DND-41 (cell line): ENCODE measurements around the gene UBE2QL1.

Source experiments
- ATAC-seq: fragments of 200-7000 bp; cut with Tn5 transposase; 3 replicates; pipeline ENCODE4 v1.9.1; 2021; ENCODE audit warnings: low read depth; ENCODE audit not compliant: insufficient read depth
- DNase-seq: peaks from one replicate; pipeline ENCODE4 v3.0.0-alpha.2; 2020
- H2AFZ ChIP-seq: 2 replicates; pipeline ENCODE4 v1.6.0; 2012; ENCODE audit warnings: low read depth, low read length
- H3K27ac ChIP-seq: 2 replicates; pipeline ENCODE4 v1.5.1; 2012; ENCODE audit warnings: low read length, inconsistent platforms
- H3K27me3 ChIP-seq: fragments of 200-600 bp; sonication (generic); 2 replicates; pipeline ENCODE4 v1.6.0; 2012; ENCODE audit warnings: low read length, mild to moderate bottlenecking, inconsistent platforms; ENCODE audit not compliant: insufficient read depth, poor library complexity
- H3K36me3 ChIP-seq: 2 replicates; pipeline ENCODE4 v1.5.1; 2012; ENCODE audit warnings: low read length, inconsistent platforms; ENCODE audit not compliant: insufficient read depth
- H3K4me1 ChIP-seq: 2 replicates; pipeline ENCODE4 v1.5.1; 2012; ENCODE audit warnings: mild to moderate bottlenecking, low read length; ENCODE audit not compliant: insufficient read depth
- H3K4me2 ChIP-seq: 2 replicates; pipeline ENCODE4 v1.6.0; 2012; ENCODE audit warnings: mild to moderate bottlenecking, moderate library complexity, low read length, inconsistent platforms; ENCODE audit not compliant: insufficient read depth
- H3K4me3 ChIP-seq, 2 experiments: fragments of 200-600 bp in 1 of 2; shearing (Covaris generic) in 1 of 2; 2 replicates each; pipeline ENCODE4 v1.5.1; 2012 to 2016; ENCODE audit warnings: inconsistent platforms in 2 of 2, low read length in 2 of 2, mild to moderate bottlenecking in 2 of 2, low read depth in 1 of 2, moderate library complexity in 1 of 2
- H3K79me2 ChIP-seq: 2 replicates; pipeline ENCODE4 v1.6.0; 2012; ENCODE audit warnings: low read length, inconsistent platforms; ENCODE audit not compliant: insufficient read depth
- H3K9ac ChIP-seq: 2 replicates; pipeline ENCODE4 v1.6.0; 2012; ENCODE audit warnings: low read depth, mild to moderate bottlenecking, inconsistent platforms, low read length, moderate library complexity
- H3K9me3 ChIP-seq: 2 replicates; pipeline ENCODE4 v1.5.1; 2012; ENCODE audit warnings: low read length, moderate library complexity, mild to moderate bottlenecking, inconsistent platforms; ENCODE audit not compliant: insufficient read depth, severe bottlenecking
- H4K20me1 ChIP-seq: 2 replicates; pipeline ENCODE4 v1.6.0; 2012; ENCODE audit warnings: low read length; ENCODE audit not compliant: insufficient read depth
- CTCF ChIP-seq: IDR thresholded peaks from 2 replicates; pipeline ENCODE4 v1.5.1; 2012; ENCODE audit warnings: borderline replicate concordance, low read length, moderate library complexity, mild to moderate bottlenecking; ENCODE audit not compliant: poor library complexity, severe bottlenecking; ENCODE audit errors: extremely low read depth
- EZH2 ChIP-seq: IDR thresholded peaks from 3 replicates; pipeline ENCODE4 v1.6.1; 2012; ENCODE audit warnings: borderline replicate concordance, low read depth, mild to moderate bottlenecking, moderate library complexity, low read length, inconsistent platforms; ENCODE audit not compliant: severe bottlenecking

Gene UBE2QL1

DNA sequence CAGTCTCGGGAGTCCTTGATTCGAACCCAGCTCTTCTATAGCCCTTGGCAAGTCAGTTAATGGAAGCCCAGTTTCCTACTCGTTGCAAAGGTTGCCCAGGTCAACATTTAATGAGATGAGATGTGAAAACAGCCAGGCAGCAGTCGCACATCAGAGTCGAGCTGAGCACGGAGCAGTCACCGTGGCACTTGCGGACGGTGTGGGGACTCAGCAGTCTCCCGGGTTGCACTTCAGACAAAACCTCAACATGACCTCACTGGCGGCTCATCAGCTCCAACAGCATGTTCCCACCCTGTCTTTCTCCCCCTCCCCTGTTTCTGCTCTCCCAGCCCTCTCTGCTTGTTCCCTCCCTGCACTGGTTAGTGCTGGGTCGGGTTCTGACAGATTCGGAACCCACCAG, 35.8 kb downstream of the UBE2QL1 start:
- no peak overlapping the region for H2AFZ ChIP-seq
- H3K27ac ChIP-seq, result no peak overlapping the region
- ATAC-seq (no peak), DNase-seq (no peak)
- peaks cover 6% of the 10 kb centered on the region for H3K27me3 ChIP-seq
- H4K20me1 ChIP-seq, result no peaks in the 10 kb centered on the region
- H3K4me2 ChIP-seq, result no peak overlapping the region
- no peak overlapping the region for H3K9ac ChIP-seq
- no peaks in the 10 kb centered on the region for H3K79me2 ChIP-seq
- TF ChIP-seq CTCF (no peak), EZH2 (no peak)
- H3K4me3 ChIP-seq, result no peak overlapping the region
- H3K9me3 ChIP-seq, result no peaks in the 10 kb centered on the region
- no peaks in the 10 kb centered on the region for H3K36me3 ChIP-seq
- no peaks in the 10 kb centered on the region for H3K4me1 ChIP-seq

DNA sequence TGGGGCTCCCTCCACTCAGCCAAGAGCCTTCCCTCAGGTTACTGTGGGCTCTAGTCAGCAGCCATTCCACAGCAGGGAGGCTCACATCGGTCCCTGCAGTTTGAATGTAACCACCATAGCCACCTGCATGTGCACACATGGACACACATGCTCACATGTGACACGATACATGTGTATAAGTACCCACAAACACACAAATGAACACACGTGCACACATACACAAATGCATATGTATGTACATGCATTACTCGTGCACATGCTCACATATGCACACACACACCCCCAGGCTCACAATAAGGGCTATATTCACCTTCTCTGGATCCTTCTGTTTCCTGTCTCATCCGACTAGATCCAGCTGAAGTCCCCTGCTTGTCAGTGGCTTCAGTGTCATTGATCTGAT, 36.2 kb downstream of the UBE2QL1 start:
- Histone ChIP-seq H3K36me3 (no peaks in the 10 kb centered on the region), H3K27ac (no peak overlapping the region)
- no peak for ATAC-seq

DNA sequence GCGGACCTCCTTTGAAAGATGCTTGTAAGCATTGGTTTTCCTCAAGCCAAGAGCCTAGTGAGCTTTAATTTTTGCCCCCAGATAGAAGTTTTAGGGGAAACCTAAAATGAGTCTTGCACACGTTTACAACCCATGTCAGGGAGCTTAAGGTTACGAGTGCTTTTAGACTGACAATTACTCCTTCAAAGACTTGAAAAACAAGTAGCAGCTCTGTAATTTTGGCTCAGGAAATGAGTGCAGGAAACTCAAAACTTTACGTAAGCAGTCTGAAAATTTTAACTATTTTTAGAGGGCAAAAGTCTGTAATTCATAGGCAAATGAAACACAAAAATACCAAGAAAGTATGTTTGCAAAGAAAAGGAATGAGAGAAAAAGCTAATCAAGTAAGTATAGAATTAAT, 36.8 kb downstream of the UBE2QL1 start:
- Histone ChIP-seq H3K4me2 (no peak overlapping the region), H3K36me3 (no peaks in the 10 kb centered on the region), H3K4me3 (no peak overlapping the region), H3K9me3 (no peaks in the 10 kb centered on the region), H3K27me3 (peaks cover 6% of the 10 kb centered on the region), H3K4me1 (no peaks in the 10 kb centered on the region), H4K20me1 (no peaks in the 10 kb centered on the region), H3K27ac (no peak overlapping the region), H2AFZ (no peak overlapping the region), H3K79me2 (no peaks in the 10 kb centered on the region), H3K9ac (no peak overlapping the region)
- no peak for TF ChIP-seq EZH2
- TF ChIP-seq CTCF, result no peak
- DNase-seq (no peak), ATAC-seq (no peak)

More for the DNA sequence above, 36.2 kb downstream of the UBE2QL1 start:
- no peak for TF ChIP-seq CTCF
- no peak for TF ChIP-seq EZH2
- H3K4me3 ChIP-seq, result no peak overlapping the region
- H3K4me1 ChIP-seq, result no peaks in the 10 kb centered on the region
- H3K9me3 ChIP-seq, result no peaks in the 10 kb centered on the region
- H4K20me1 ChIP-seq, result no peaks in the 10 kb centered on the region
- no peak for DNase-seq
- H2AFZ ChIP-seq, result no peak overlapping the region
- peaks cover 6% of the 10 kb centered on the region for H3K27me3 ChIP-seq
- H3K9ac ChIP-seq, result no peak overlapping the region
- no peak overlapping the region for H3K4me2 ChIP-seq
- H3K79me2 ChIP-seq, result no peaks in the 10 kb centered on the region

DNA sequence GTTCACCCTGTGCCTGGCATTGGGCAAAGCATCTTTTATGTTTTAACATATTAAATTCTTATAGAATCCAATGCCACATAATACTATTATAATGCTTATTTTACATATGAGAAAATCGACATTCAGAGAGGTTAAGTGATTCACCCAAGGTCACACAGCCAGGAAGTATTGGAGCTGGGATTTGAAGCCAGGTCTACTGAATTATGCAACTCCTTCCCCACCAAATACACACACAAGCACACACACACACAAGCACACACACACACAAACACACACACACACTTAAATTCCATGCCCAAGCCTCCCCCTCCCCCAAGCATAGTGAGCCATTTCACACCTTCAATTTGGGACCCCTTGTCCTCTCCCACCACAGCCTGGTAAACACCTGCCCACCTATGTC, 37.4 kb downstream of the UBE2QL1 start:
- peaks cover 6% of the 10 kb centered on the region for H3K27me3 ChIP-seq
- H3K4me3 ChIP-seq, result no peak overlapping the region
- no peaks in the 10 kb centered on the region for H4K20me1 ChIP-seq
- TF ChIP-seq CTCF (no peak), EZH2 (no peak)
- H3K79me2 ChIP-seq, result no peaks in the 10 kb centered on the region
- H3K36me3 ChIP-seq, result no peaks in the 10 kb centered on the region
- no peaks in the 10 kb centered on the region for H3K9me3 ChIP-seq
- H3K9ac ChIP-seq, result no peak overlapping the region
- no peak overlapping the region for H3K4me2 ChIP-seq
- DNase-seq (no peak), ATAC-seq (no peak)
- H2AFZ ChIP-seq, result no peak overlapping the region
- H3K4me1 ChIP-seq, result no peaks in the 10 kb centered on the region
- no peak overlapping the region for H3K27ac ChIP-seq
